22Rv1 (cell line): ENCODE measurements around the gene ASB13.

Source experiments
- CTCF ChIP-seq: fragments of 450-650 bp; IDR thresholded peaks from 2 replicates; pipeline ENCODE4 v1.5.1; 2017; ENCODE audit warnings: mild to moderate bottlenecking
- ZFX ChIP-seq: fragments of 450-650 bp; IDR thresholded peaks from 2 replicates; pipeline ENCODE4 v1.6.1; 2017; ENCODE audit warnings: antibody characterized with exemption, borderline replicate concordance

GRCh38 chr10:5600908-5601307 is 65.5 kb downstream of the ASB13 start:
- TF ChIP-seq CTCF: no peak
- TF ChIP-seq ZFX: no peak
